Uterus (tissue), 2 donors: ENCODE measurements around the gene LAIR1.
"Not testable (repeated sequence)": the region's sequence is repeated elsewhere in the genome, so short reads cannot be mapped to it uniquely, and the experiment has no call there.

Experiments
- CTCF ChIP-seq, 4 experiments: fragments of 200-600 bp in 2 of 4; fragments of 450-650 bp in 2 of 4; sonication (generic) in 2 of 4; IDR thresholded peaks; one replicate each; pipeline ENCODE4 v1.5.1; 2016 to 2019; ENCODE audit warnings: antibody characterized with exemption in 4 of 4, mild to moderate bottlenecking in 2 of 4, moderate library complexity in 1 of 4
- POLR2A ChIP-seq, 2 donors: fragments of 450-650 bp; IDR thresholded peaks; one replicate each; pipeline ENCODE4 v1.6.1; 2016; ENCODE audit warnings: antibody characterized with exemption in 2 of 2, mild to moderate bottlenecking in 1 of 2, moderate library complexity in 1 of 2

- not testable (repeated sequence) for TF ChIP-seq CTCF, POLR2A (IDR thresholded peaks at IDR 0.05)
Measured at GRCh38 chr19:54359149-54359820, 5.4 kb downstream of the LAIR1 start.
